ENCODE measurements around the gene MSL1. TPM values are rescaled to one million over a fixed set of nuclear protein-coding genes. Genes with fewer than 3 reads are reported as not detected.

The MSL1 gene
- total RNA-seq, 4 donors from 2014 or later = 42.0 to 87.6 (median 61.7) TPM

DNA sequence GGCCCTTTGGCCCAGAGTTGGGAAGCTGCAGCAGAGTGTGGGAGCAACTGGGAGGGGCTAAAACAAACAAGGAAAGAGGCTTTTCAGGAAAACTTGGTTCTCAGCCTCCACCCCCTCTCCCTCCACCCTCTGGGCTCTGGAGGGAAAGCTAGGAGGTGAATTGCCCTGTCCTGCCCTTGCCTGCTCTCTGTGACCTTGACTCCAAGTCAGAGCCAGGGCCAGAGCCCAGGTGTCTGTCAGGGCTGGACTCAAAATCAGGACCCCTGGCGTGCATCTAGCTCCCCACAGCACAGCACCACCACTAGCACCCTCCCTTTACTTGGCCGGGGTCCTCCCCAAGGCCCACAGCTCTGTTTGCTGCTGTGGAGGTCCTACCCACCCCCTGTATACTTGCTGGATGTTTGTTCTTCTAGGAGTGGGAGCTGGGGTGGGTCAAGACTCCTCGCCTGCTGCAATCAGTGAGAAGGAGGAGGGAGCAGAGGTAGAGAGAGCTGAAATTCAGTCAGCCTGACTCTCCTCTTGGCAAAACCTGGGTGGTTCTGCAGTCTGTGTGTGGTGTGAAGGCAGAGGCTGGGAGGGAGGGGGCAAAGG is 18.6 kb upstream of the MSL1 start:
- TF ChIP-seq, protein P1, sequence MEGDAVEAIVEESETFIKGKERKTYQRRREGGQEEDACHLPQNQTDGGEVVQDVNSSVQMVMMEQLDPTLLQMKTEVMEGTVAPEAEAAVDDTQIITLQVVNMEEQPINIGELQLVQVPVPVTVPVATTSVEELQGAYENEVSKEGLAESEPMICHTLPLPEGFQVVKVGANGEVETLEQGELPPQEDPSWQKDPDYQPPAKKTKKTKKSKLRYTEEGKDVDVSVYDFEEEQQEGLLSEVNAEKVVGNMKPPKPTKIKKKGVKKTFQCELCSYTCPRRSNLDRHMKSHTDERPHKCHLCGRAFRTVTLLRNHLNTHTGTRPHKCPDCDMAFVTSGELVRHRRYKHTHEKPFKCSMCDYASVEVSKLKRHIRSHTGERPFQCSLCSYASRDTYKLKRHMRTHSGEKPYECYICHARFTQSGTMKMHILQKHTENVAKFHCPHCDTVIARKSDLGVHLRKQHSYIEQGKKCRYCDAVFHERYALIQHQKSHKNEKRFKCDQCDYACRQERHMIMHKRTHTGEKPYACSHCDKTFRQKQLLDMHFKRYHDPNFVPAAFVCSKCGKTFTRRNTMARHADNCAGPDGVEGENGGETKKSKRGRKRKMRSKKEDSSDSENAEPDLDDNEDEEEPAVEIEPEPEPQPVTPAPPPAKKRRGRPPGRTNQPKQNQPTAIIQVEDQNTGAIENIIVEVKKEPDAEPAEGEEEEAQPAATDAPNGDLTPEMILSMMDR (IDR thresholded peaks at IDR 0.05; ENCODE audit: low read depth) = no peak

DNA sequence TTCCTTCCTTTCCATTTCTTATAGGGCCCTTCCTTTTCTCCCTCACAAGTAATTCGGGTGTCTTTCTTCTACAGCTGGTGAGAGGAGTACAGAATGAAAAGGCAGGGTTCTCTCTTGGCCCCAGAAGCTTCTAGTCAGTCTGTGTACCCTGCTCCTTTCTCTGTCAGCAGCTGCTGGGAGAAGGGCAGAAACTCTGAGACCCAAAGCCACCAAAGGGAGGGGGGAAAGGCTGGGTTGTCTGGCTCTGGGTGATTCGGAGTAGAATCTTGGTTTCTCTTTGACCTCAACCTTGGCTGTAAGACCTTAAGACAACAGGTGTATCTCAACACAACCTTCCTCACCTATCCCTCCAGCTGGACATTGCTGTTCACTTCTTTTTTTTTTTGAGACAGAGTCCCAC is 18.1 kb upstream of the MSL1 start:
- TF ChIP-seq, protein P1 (IDR thresholded peaks at IDR 0.05; ENCODE audit: low read depth) = no peak

DNA sequence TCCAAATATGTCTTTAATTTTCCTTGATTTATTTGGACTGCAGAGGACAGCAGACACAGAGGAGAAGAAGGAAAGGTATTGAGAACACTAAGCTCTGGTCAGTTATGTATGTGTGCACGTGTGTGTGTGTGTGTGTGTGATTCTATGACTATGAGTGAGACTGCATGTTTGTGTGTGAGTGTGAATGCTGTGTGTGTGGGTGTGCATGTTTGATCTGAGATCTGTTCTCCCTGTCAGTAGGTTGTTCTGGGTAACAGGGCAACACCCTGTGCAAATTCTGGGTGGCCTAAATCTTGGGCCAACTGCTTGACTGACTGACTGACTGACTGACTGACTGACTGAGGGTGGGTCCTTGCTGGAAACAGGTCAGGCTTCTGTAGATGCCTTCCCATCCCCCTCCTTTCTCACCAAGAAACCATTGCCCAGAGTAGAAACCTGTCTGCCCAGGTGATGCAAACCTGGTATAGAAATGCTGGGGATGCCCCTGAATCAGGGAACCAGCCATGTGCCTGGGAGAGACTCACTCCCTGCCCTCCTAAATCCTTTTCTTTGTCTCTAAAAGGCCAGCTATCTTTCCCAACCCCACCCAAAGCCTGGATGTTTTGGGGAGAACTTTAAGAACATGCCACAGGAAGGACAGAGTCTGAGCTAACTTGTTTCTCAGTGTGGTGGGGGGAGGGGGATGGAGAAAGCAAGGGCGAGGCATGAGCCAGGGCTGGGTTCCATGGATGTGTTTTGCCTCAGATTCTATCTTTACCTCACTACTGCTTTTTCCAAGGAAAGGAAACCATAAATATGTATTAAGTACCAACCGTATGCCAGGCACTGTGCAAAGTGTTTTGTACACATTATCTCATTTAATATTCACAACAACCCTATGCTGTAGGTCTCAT is 16.9 kb upstream of the MSL1 start:
- TF ChIP-seq, protein P1 (IDR thresholded peaks at IDR 0.05; ENCODE audit: low read depth) = no peak

DNA sequence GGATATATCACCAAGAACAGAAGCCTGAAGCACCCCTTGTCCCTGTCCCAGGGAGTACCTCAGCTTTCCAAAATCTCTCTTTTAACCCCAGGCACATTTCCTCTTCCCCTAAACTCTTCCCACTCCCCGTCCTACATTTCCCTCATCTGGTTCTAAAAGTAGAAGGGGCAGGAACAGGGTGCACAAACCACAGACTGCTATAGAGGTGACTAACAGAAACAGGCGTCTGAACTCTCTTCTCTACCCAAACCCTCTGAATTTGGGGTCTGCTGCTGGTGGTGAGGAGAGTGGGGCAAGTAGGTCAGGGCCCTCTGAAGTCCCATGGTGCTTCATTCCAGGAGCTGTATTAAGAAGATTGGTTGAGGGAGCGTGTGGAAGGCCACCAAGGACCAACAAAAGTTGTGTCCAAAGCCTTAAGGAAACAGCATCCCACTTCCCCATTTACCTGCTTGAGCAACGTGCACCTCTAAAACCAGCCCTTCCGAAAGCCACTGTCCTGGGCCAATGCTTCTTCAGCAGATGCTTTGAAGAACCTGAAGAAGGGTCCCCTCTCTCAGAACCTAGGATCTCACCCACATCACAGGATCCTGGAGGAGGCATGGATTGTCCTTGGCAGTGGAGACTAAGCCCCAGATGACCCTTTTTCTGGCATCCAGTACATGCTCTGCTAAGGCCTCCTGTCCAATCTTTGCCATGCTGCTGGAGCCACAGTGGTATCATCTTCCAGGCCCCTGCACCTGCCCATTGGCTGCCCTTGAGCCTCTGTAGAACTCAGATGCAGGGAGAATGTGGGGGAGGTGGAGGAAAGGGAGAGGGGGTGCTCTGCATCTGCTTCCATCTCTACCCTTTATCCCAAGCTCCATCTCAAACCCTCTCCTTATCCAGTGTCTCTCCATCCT is 15.7 kb upstream of the MSL1 start:
- TF ChIP-seq, protein P1 (IDR thresholded peaks at IDR 0.05; ENCODE audit: low read depth) = no peak

DNA sequence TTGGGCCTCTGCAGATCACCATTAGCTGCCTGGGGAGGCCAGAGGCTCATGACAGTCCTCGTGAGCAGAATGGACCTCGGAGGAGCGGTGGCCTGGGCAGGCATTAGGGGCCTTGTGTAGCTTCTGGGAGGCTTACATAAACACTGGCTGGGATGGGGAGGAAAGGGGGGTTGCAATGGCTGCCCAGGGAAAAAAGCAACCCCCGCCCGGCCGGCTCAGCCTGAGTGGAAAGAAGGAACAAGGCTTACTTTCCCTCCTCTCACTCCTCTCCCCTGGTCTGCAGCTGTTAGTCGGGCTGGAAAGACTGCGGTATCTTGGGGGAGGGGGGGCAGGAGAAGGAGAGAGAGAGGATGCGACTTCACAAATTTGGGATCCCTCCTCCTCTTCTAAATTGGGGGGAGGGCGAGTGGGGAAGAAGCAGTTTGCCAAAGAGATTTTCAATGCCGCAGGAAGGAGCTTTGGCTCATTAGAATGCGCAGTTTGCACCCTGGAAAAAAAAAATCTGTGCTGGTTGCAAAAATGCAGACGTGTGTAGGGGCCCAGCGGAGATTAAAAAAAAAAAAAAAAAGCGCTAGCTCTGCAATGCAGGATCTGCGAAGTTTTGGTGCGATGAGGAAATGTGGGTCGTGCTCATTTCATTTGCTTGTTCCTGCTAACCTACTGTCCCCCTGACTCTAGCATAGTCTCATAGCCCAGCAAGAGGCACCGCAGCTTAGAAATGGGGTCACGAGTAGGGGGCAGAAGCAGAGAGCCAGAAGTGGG is 14.8 kb upstream of the MSL1 start:
- TF ChIP-seq, protein P1 (IDR thresholded peaks at IDR 0.05; ENCODE audit: low read depth) = no peak

DNA sequence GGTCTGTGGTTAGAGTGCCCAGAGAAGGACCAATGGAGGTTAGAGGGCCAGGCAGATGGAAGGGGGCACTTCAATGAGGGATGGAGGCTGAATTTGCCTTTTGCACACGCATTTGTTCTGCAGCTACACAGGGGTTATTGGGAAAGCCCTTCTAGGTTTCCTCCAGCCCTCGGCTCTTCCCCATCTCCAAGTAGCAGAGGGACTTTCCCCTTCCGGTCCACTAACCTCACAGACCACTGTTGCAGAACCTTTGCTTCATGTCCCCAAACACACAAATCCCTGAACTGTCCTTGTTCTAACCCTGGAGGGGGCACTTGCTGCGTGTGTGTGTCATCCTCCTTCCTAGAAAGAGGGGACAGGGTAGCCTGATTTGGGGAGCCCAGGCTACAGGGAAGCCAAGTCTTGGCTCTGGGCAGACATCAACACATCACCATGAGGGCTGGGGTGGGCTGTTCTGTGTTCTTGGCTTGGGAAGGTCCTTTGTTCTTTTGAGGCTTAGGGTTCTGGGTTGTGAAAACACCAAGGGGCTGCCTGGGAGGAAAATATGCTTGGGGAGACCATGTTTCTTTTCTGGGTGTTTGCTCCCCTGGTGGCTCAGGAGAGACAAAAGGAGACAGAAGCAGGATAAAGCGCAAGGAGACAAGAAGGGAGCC is 14.1 kb upstream of the MSL1 start:
- TF ChIP-seq, protein P1 (IDR thresholded peaks at IDR 0.05; ENCODE audit: low read depth) = no peak
